Thyroid gland (tissue), 4 donors: ENCODE data around the gene TMPRSS5. TPM values are rescaled to one million over a fixed set of nuclear protein-coding genes. Genes with fewer than 3 reads are reported as not detected.

Experiments
- DNase-seq, 2 donors: peaks; one replicate each; pipeline ENCODE4 v3.0.0-alpha.2; 2019
- H3K27ac ChIP-seq, 3 donors: fragments of 200-600 bp; sonication (generic); 1 replicate in 2 of 3; 2 replicates in 1 of 3; pipeline ENCODE4 v1.5.1; 2016 to 2019; ENCODE audit warnings: mild to moderate bottlenecking in 1 of 3, moderate library complexity in 1 of 3
- H3K27me3 ChIP-seq: fragments of 200-600 bp; sonication (generic); one replicate; pipeline ENCODE4 v1.5.1; 2019
- H3K36me3 ChIP-seq, 2 donors: fragments of 200-600 bp; sonication (generic); one replicate each; pipeline ENCODE4 v1.5.1; 2016 to 2019
- H3K4me1 ChIP-seq, 2 donors: fragments of 200-600 bp; sonication (generic); one replicate each; pipeline ENCODE4 v1.5.1; 2017 to 2019
- H3K4me3 ChIP-seq, 3 donors: fragments of 200-600 bp; sonication (generic); replicated peaks in 1 of 3; 1 replicate in 2 of 3; 2 replicates in 1 of 3; pipeline ENCODE4 v1.5.1; 2016; ENCODE audit warnings: mild to moderate bottlenecking in 1 of 3
- H3K9me3 ChIP-seq: fragments of 200-600 bp; sonication (generic); one replicate; pipeline ENCODE4 v1.5.1; 2017
- POLR2A ChIP-seq, 2 donors: fragments of 450-650 bp; IDR thresholded peaks; one replicate each; pipeline ENCODE4 v1.6.1; 2017; ENCODE audit warnings: antibody characterized with exemption in 2 of 2, mild to moderate bottlenecking in 2 of 2, moderate library complexity in 1 of 2
- WGBS, 2 donors: methylation state at CpG; one replicate each; pipeline ENCODE4 v1.1.5; 2017; 5-methylcytosine and 5-hydroxymethylcytosine counted together
- intact Hi-C: fragments of 100-400 bp; cut with DNase I; formaldehyde crosslinking; loops from one replicate; pipeline ENCODE4 v1.15.1; 2023
- total RNA-seq, 4 donors: library from RNA; depleted of rRNA; stranded (reverse); fragments of >200 nt; gene quantifications; one replicate each; pipeline ENCODE4 v1.2.3, GENCODE V29; 2016
- TF ChIP-seq, protein P1 (sequence below), 6 experiments: fragments of 200-600 bp in 3 of 6; fragments of 450-650 bp in 3 of 6; sonication (generic) in 3 of 6; IDR thresholded peaks; one replicate each; pipeline ENCODE4 v1.5.1; 2016 to 2019; ENCODE audit warnings: antibody characterized with exemption in 6 of 6, mild to moderate bottlenecking in 2 of 6, inconsistent platforms in 1 of 6, moderate library complexity in 1 of 6

The TMPRSS5 gene
- total RNA-seq, 4 donors from 2014 or later = 0.40 to 0.59 (median 0.45) TPM; not detected in 1

GRCh38 chr11:113664981-113665710 lies 41.0 kb downstream of the TMPRSS5 start:
- WGBS, 2 donors = 45 to 51% methylated on average over 9 of the region's 9 CpGs

GRCh38 chr11:113664069-113664980 lies 41.8 kb downstream of the TMPRSS5 start:
- Histone ChIP-seq H3K27ac (no peak overlapping the region), H3K27me3 (no peaks in the 10 kb centered on the region), H3K4me3 (no peak overlapping the region), H3K9me3 (no peaks in the 10 kb centered on the region), H3K4me1 (no peaks in the 10 kb centered on the region), H3K36me3 (no peaks in the 10 kb centered on the region)
- no peak for DNase-seq
- intact Hi-C loops = no loop called here
- no peak for TF ChIP-seq POLR2A (IDR thresholded peaks at IDR 0.05)
- TF ChIP-seq, protein P1, sequence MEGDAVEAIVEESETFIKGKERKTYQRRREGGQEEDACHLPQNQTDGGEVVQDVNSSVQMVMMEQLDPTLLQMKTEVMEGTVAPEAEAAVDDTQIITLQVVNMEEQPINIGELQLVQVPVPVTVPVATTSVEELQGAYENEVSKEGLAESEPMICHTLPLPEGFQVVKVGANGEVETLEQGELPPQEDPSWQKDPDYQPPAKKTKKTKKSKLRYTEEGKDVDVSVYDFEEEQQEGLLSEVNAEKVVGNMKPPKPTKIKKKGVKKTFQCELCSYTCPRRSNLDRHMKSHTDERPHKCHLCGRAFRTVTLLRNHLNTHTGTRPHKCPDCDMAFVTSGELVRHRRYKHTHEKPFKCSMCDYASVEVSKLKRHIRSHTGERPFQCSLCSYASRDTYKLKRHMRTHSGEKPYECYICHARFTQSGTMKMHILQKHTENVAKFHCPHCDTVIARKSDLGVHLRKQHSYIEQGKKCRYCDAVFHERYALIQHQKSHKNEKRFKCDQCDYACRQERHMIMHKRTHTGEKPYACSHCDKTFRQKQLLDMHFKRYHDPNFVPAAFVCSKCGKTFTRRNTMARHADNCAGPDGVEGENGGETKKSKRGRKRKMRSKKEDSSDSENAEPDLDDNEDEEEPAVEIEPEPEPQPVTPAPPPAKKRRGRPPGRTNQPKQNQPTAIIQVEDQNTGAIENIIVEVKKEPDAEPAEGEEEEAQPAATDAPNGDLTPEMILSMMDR (IDR thresholded peaks at IDR 0.05) = no peak
- WGBS, 2 donors = 74 to 77% methylated on average over 11 of the region's 11 CpGs

More at GRCh38 chr11:113664981-113665710, 41.0 kb downstream of the TMPRSS5 start:
- Histone ChIP-seq H3K36me3 (no peaks in the 10 kb centered on the region), H3K9me3 (no peaks in the 10 kb centered on the region), H3K27ac (no peak overlapping the region), H3K27me3 (no peaks in the 10 kb centered on the region), H3K4me1 (no peaks in the 10 kb centered on the region), H3K4me3 (no peak overlapping the region)
- intact Hi-C loops = no loop called here
- TF ChIP-seq, protein P1 (IDR thresholded peaks at IDR 0.05) = no peak
- TF ChIP-seq POLR2A (IDR thresholded peaks at IDR 0.05) = no peak
- DNase-seq = no peak

DNA sequence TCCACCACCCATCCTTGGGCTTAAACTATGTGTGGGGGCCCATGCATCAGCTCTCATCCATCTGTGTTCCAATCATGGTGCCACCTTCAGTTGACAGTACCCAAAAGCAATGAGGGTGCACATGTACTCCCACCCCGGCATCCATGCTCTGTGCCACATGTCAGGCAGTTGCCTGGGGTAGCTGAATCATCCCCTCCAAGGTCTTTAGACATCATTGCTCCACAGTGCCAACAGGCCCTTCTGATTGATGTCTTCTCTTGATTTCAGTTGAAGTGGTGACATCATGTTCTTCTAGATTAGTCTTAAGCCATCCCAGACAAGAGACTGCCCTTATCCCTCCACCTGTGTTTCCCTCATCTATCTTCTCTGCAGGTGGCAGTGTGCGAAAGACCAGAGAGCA lies 42.5 kb downstream of the TMPRSS5 start:
- 87 to 95% methylated on average over 2 of the region's 2 CpGs for WGBS, 2 donors
- no peaks in the 10 kb centered on the region for H3K27me3 ChIP-seq

DNA sequence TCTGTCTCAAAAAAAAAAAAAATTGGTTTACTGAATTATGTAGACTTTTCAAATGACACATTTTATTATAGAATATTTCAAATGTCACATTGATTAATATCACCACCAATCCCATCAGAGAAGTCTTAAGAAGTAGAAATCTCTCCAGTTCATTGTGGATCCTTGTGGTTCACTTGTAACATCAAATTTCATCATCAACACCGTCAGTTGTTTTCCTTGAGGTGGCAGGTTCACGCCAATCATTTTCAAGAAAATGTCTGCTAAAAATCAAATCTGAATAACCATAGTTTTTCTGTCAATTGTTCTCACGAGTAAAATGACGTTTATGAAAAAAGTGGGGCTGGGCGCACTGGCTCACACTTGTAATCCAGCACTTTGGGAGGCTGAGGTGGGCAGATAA lies 50.3 kb downstream of the TMPRSS5 start:
- Histone ChIP-seq H3K27me3 (no peaks in the 10 kb centered on the region), H3K9me3 (no peaks in the 10 kb centered on the region), H3K36me3 (no peaks in the 10 kb centered on the region), H3K4me3 (no peak overlapping the region), H3K27ac (no peak overlapping the region), H3K4me1 (no peaks in the 10 kb centered on the region)
- no peak for TF ChIP-seq POLR2A (IDR thresholded peaks at IDR 0.05)
- TF ChIP-seq, protein P1 (IDR thresholded peaks at IDR 0.05) = no peak
- intact Hi-C loops = no loop called here
- 94 to 97% methylated on average over 5 of the region's 5 CpGs for WGBS, 2 donors
- DNase-seq = no peak

More for the DNA sequence above, 42.5 kb downstream of the TMPRSS5 start:
- Histone ChIP-seq H3K4me1 (no peaks in the 10 kb centered on the region), H3K4me3 (no peak overlapping the region), H3K9me3 (no peaks in the 10 kb centered on the region), H3K36me3 (no peaks in the 10 kb centered on the region), H3K27ac (no peak overlapping the region)
- TF ChIP-seq POLR2A (IDR thresholded peaks at IDR 0.05) = no peak
- TF ChIP-seq, protein P1 (IDR thresholded peaks at IDR 0.05) = no peak
- no peak for DNase-seq
- intact Hi-C loops = no loop called here
